Keratinocyte (primary cell): ENCODE measurements around the gene SERGEF. TPM values are rescaled to one million over a fixed set of nuclear protein-coding genes. Genes with fewer than 3 reads are reported as not detected.

ENCODE experiments used
- DNase-seq: peaks from one replicate; pipeline ENCODE4 v3.0.0-alpha.2; 2011; ENCODE audit warnings: low read depth, missing footprints, low spot score
- FAIRE-seq: peaks from 2 replicates; lab custom pipeline; 2011; peaks lifted over from hg19 to GRCh38; lab: Jason Lieb, UNC
- H2AFZ ChIP-seq: 2 replicates; pipeline ENCODE4 v1.6.0; 2012; ENCODE audit warnings: low read length, control low read depth, inconsistent platforms; ENCODE audit not compliant: control insufficient read depth
- H3K27ac ChIP-seq: 2 replicates; pipeline ENCODE4 v1.5.1; 2011; ENCODE audit warnings: low read length; ENCODE audit not compliant: control insufficient read depth, insufficient read depth
- H3K27me3 ChIP-seq: 3 replicates; pipeline ENCODE4 v1.6.0; 2011; ENCODE audit warnings: low read length; ENCODE audit not compliant: control insufficient read depth, insufficient read depth; ENCODE audit errors: extremely low read depth
- H3K36me3 ChIP-seq, 2 experiments: 2 replicates in 1 of 2; 3 replicates in 1 of 2; pipeline ENCODE4 v1.5.1; 2011; ENCODE audit warnings: low read length in 2 of 2, mild to moderate bottlenecking in 1 of 2; ENCODE audit not compliant: control insufficient read depth in 2 of 2, insufficient read depth in 2 of 2; ENCODE audit errors: extremely low read depth in 1 of 2
- H3K4me1 ChIP-seq: 3 replicates; pipeline ENCODE4 v1.5.1; 2011; ENCODE audit warnings: low read length; ENCODE audit not compliant: control insufficient read depth, insufficient read depth; ENCODE audit errors: extremely low read depth
- H3K4me2 ChIP-seq: 3 replicates; pipeline ENCODE4 v1.6.0; 2011; ENCODE audit warnings: low read depth, low read length; ENCODE audit not compliant: control insufficient read depth, insufficient read depth; ENCODE audit errors: extremely low read depth
- H3K4me3 ChIP-seq, 3 experiments: fragments of 200-600 bp in 1 of 3; sonication (generic) in 1 of 3; 2 replicates in 2 of 3; 3 replicates in 1 of 3; pipeline ENCODE4 v1.5.1; 2011 to 2016; ENCODE audit warnings: low read length in 3 of 3, mild to moderate bottlenecking in 3 of 3, control low read depth in 2 of 3, inconsistent platforms in 1 of 3, low read depth in 1 of 3, mixed read lengths in 1 of 3, mixed run types in 1 of 3, moderate library complexity in 1 of 3; ENCODE audit not compliant: control insufficient read depth in 2 of 3, insufficient read depth in 2 of 3; ENCODE audit errors: extremely low read depth in 1 of 3
- H3K79me2 ChIP-seq: 2 replicates; pipeline ENCODE4 v1.6.0; 2012; ENCODE audit warnings: low read length; ENCODE audit not compliant: control insufficient read depth, insufficient read depth
- H3K9ac ChIP-seq: 3 replicates; pipeline ENCODE4 v1.6.0; 2011; ENCODE audit warnings: low read length; ENCODE audit not compliant: control insufficient read depth, insufficient read depth; ENCODE audit errors: extremely low read depth
- H3K9me1 ChIP-seq: 3 replicates; pipeline ENCODE4 v1.6.0; 2011; ENCODE audit warnings: low read length; ENCODE audit not compliant: control insufficient read depth, insufficient read depth; ENCODE audit errors: extremely low read depth
- H3K9me3 ChIP-seq: 2 replicates; pipeline ENCODE4 v1.5.1; 2012; ENCODE audit warnings: low read depth, low read length; ENCODE audit not compliant: control insufficient read depth
- H4K20me1 ChIP-seq: 3 replicates; pipeline ENCODE4 v1.6.0; 2011; ENCODE audit warnings: low read length; ENCODE audit not compliant: control insufficient read depth, insufficient read depth; ENCODE audit errors: extremely low read depth
- EZH2 ChIP-seq: IDR thresholded peaks from one replicate; pipeline ENCODE4 v1.6.1; 2012; ENCODE audit warnings: inconsistent platforms, mild to moderate bottlenecking, low read length, moderate library complexity
- dilution Hi-C: fragments of 300-500 bp; cut with MboI; formaldehyde crosslinking; loops from one replicate; pipeline ENCODE4 v1.7.0; 2020; ENCODE audit warnings: low sequenced_read_pairs; ENCODE audit not compliant: extremely low pct_ligation_motif_present
- polyA plus RNA-seq, 5 experiments: library from polyadenylated mRNA; depleted of rRNA in 3 of 5; stranded (reverse) in 3 of 5; stranded (forward) in 1 of 5; unstranded in 1 of 5; fragments of >200 nt; gene quantifications; 1 replicate in 1 of 5; 2 replicates in 3 of 5; 3 replicates in 1 of 5; pipeline versions ENCODE4 v1.2.1 to v1.2.3, GENCODE V29; 2011 to 2012; ENCODE audit warnings: missing spikeins in 2 of 5, low read depth in 1 of 5, low replicate concordance in 1 of 5
- TF ChIP-seq, protein P1 (sequence below), 3 experiments: IDR thresholded peaks in 1 of 3; conservative IDR thresholded peaks in 1 of 3; optimal IDR thresholded peaks in 1 of 3; 2 replicates in 2 of 3; 3 replicates in 1 of 3; pipeline versions ENCODE3 to v1.5.1; 2011; ENCODE audit warnings: low read length in 3 of 3, mild to moderate bottlenecking in 3 of 3, moderate library complexity in 2 of 3, control low read depth in 1 of 3, inconsistent platforms in 1 of 3; ENCODE audit not compliant: insufficient read depth in 2 of 3; ENCODE audit errors: extremely low read depth in 1 of 3

SERGEF gene
- polyA plus RNA-seq, 1 donor (not counting 4 experiments of a cell fraction or from before 2014, with no cell fraction given) = 15.6 TPM

DNA sequence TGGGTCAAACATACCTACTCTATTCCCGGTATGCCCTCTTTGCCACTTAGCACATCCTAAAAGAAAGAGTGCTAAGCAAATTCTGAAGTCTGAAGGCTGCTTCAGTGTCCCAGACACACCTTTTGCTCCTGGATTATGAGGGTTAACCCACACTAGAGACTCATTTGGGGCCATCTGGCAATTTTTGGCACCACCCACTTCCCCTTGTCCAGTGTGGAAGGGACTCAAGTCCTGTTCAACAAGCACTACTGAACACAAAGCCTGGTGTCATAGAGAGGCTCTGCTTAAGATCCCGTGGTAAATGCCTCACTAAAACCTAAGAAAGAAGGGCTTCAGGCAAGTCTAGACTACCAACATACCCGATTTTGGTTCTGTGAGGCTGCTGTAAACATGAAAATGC is 85.8 kb downstream of the SERGEF start:
- DNase-seq (no peak), FAIRE-seq (no peak)
- Histone ChIP-seq H4K20me1 (no peaks in the 10 kb centered on the region), H3K9me1 (no peaks in the 10 kb centered on the region), H3K4me3 (no peak overlapping the region), H2AFZ (no peak overlapping the region), H3K27me3 (no peaks in the 10 kb centered on the region), H3K27ac (no peak overlapping the region), H3K9me3 (no peaks in the 10 kb centered on the region), H3K36me3 (peaks cover 0 to 2% of the 10 kb centered on the region in 2 experiments), H3K79me2 (no peaks in the 10 kb centered on the region), H3K9ac (no peak overlapping the region), H3K4me1 (no peaks in the 10 kb centered on the region), H3K4me2 (no peak overlapping the region)
- dilution Hi-C loops = no loop called here
- TF ChIP-seq EZH2 = no peak

DNA sequence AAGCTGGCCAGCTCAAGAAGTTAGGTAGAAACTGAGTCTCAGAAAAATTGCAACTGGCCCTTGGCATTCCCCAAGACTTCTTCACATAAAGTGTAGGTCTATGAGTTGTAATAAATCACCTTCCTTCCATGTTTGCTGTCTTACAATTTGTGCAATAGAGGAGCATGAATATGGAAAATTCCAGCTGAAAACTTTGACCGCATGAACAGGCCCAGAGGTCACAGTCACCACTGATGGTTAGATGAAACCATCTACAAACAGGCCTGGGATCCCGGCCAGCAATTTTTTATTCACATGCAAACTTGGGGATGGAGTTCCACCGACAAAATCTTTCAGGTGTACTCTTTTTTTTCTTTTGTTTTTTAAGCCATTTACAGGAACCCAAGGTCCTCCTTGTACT is 88.1 kb downstream of the SERGEF start:
- dilution Hi-C loops = no loop called here

More for the DNA sequence above, 88.1 kb downstream of the SERGEF start:
- no peaks in the 10 kb centered on the region for H3K27me3 ChIP-seq
- no peaks in the 10 kb centered on the region for H3K4me1 ChIP-seq
- H3K4me3 ChIP-seq = no peak overlapping the region
- no peaks in the 10 kb centered on the region for H4K20me1 ChIP-seq
- FAIRE-seq = no peak
- H3K27ac ChIP-seq = no peak overlapping the region
- H3K9me3 ChIP-seq = no peaks in the 10 kb centered on the region
- H3K4me2 ChIP-seq = no peak overlapping the region
- H3K9me1 ChIP-seq = no peaks in the 10 kb centered on the region
- TF ChIP-seq EZH2 = no peak
- TF ChIP-seq, protein P1, sequence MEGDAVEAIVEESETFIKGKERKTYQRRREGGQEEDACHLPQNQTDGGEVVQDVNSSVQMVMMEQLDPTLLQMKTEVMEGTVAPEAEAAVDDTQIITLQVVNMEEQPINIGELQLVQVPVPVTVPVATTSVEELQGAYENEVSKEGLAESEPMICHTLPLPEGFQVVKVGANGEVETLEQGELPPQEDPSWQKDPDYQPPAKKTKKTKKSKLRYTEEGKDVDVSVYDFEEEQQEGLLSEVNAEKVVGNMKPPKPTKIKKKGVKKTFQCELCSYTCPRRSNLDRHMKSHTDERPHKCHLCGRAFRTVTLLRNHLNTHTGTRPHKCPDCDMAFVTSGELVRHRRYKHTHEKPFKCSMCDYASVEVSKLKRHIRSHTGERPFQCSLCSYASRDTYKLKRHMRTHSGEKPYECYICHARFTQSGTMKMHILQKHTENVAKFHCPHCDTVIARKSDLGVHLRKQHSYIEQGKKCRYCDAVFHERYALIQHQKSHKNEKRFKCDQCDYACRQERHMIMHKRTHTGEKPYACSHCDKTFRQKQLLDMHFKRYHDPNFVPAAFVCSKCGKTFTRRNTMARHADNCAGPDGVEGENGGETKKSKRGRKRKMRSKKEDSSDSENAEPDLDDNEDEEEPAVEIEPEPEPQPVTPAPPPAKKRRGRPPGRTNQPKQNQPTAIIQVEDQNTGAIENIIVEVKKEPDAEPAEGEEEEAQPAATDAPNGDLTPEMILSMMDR (optimal IDR thresholded peaks at IDR 0.05 in 1 of 3, IDR thresholded peaks at IDR 0.05 in 1 of 3, conservative IDR thresholded peaks at IDR 0.05 in 1 of 3; ENCODE audit: extremely low read depth in 1 of 3, insufficient read depth in 2 of 3, low read length in 3 of 3) = no peak
- no peak for DNase-seq
- no peak overlapping the region for H2AFZ ChIP-seq
- no peaks in the 10 kb centered on the region for H3K79me2 ChIP-seq
- no peak overlapping the region for H3K9ac ChIP-seq
- H3K36me3 ChIP-seq = peaks cover 0 to 2% of the 10 kb centered on the region in 2 experiments
